BLaER1 (cell line): Measurements from ENCODE around the gene RHO.

Experiments used
- H3K27ac ChIP-seq: shearing (Covaris generic); formaldehyde crosslinking; 2 replicates; pipeline ENCODE4 v1.8.1; 2022
- H3K27me3 ChIP-seq: shearing (Covaris generic); formaldehyde crosslinking; 2 replicates; pipeline ENCODE4 v1.8.1; 2022
- H3K36me3 ChIP-seq: shearing (Covaris generic); formaldehyde crosslinking; 2 replicates; pipeline ENCODE4 v1.8.1; 2022
- H3K4me1 ChIP-seq: shearing (Covaris generic); formaldehyde crosslinking; 2 replicates; pipeline ENCODE4 v1.8.1; 2022
- H3K4me2 ChIP-seq: shearing (Covaris generic); formaldehyde crosslinking; 2 replicates; pipeline ENCODE4 v1.8.1; 2022
- H3K4me3 ChIP-seq: shearing (Covaris generic); formaldehyde crosslinking; 2 replicates; pipeline ENCODE4 v1.8.1; 2022
- H3K9ac ChIP-seq: shearing (Covaris generic); formaldehyde crosslinking; 2 replicates; pipeline ENCODE4 v1.8.1; 2022
- H3K9me3 ChIP-seq: shearing (Covaris generic); formaldehyde crosslinking; 2 replicates; pipeline ENCODE4 v1.8.1; 2022
- H4K20me1 ChIP-seq: shearing (Covaris generic); formaldehyde crosslinking; 2 replicates; pipeline ENCODE4 v1.8.1; 2022
- Cebpa-rat ChIP-seq: shearing (Covaris generic); IDR thresholded peaks from 2 replicates; pipeline ENCODE4 v1.8.1; 2022

The RHO gene

GRCh38 chr3:129584631-129585030 lies 56.2 kb downstream of the RHO start:
- Histone ChIP-seq H3K9me3 (no peaks in the 10 kb centered on the region), H3K27me3 (no peaks in the 10 kb centered on the region), H3K4me3 (no peak overlapping the region), H3K4me1 (peaks cover 77% of the 10 kb centered on the region), H3K27ac (no peak overlapping the region), H3K4me2 (no peak overlapping the region), H3K36me3 (peaks cover 89% of the 10 kb centered on the region), H4K20me1 (no peaks in the 10 kb centered on the region; the same call in 1 of the 2 replicates), H3K9ac (no peak overlapping the region)
- no peak for TF ChIP-seq Cebpa-rat
